Esophagus (tissue), 2 donors: Measurements from ENCODE around the gene NCR2. TPM values are rescaled to one million over a fixed set of nuclear protein-coding genes. Genes with fewer than 3 reads are reported as not detected.

Experiments used
- H3K27ac ChIP-seq, 2 donors: one replicate each; pipeline ENCODE4 v1.5.1; 2013; ENCODE audit warnings: low read depth in 2 of 2, mild to moderate bottlenecking in 2 of 2, inconsistent platforms in 1 of 2, low read length in 1 of 2, moderate library complexity in 1 of 2
- H3K27me3 ChIP-seq, 2 donors: one replicate each; pipeline ENCODE4 v1.6.1; 2013; ENCODE audit warnings: low read length in 2 of 2, control low read depth in 1 of 2, mild to moderate bottlenecking in 1 of 2; ENCODE audit not compliant: insufficient read depth in 2 of 2, control insufficient read depth in 1 of 2
- H3K36me3 ChIP-seq, 2 donors: one replicate each; pipeline ENCODE4 v1.6.1; 2013; ENCODE audit warnings: low read length in 1 of 2; ENCODE audit not compliant: control insufficient read depth in 2 of 2, insufficient read depth in 2 of 2
- H3K4me1 ChIP-seq, 2 donors: one replicate each; pipeline ENCODE4 v1.6.1; 2013; ENCODE audit warnings: low read length in 1 of 2; ENCODE audit not compliant: control insufficient read depth in 2 of 2, insufficient read depth in 2 of 2
- H3K4me3 ChIP-seq, 2 donors: one replicate each; pipeline ENCODE4 v1.5.1; 2013; ENCODE audit warnings: low read length in 2 of 2, mild to moderate bottlenecking in 2 of 2, low read depth in 1 of 2, moderate library complexity in 1 of 2
- H3K9me3 ChIP-seq, 2 donors: one replicate each; pipeline ENCODE4 v1.6.1; 2013; ENCODE audit warnings: mild to moderate bottlenecking in 2 of 2, low read depth in 1 of 2, low read length in 1 of 2, moderate library complexity in 1 of 2; ENCODE audit not compliant: control insufficient read depth in 2 of 2, insufficient read depth in 1 of 2
- WGBS, 2 donors: extraction: QIAGEN DNeasy Blood & Tissue Kit; methylation state at CpG; one replicate each; pipeline ENCODE4 v1.1.7; 2013; 5-methylcytosine and 5-hydroxymethylcytosine counted together
- polyA plus RNA-seq, 2 donors: library from polyadenylated mRNA; stranded (reverse); fragments of 200-250 nt; gene quantifications; one replicate each; pipeline ENCODE4 v1.2.3, GENCODE V29; 2013
- donor health status: healthy with polysubstance abuse.
- donor health status: Bipolar disorder and iron deficiency.

NCR2 gene
- polyA plus RNA-seq, 2 donors = not detected

GRCh38 chr6:41327177-41327576 is 8.2 kb upstream of the NCR2 start:
- H3K36me3 ChIP-seq = no peaks in the 10 kb centered on the region
- H3K9me3 ChIP-seq = no peaks in the 10 kb centered on the region
- H3K27me3 ChIP-seq = peaks cover 0 to 5% of the 10 kb centered on the region in 2 donors
- 78 to 80% methylated on average over 2 of the region's 2 CpGs for WGBS, 2 donors
- H3K4me3 ChIP-seq = no peak overlapping the region
- no peaks in the 10 kb centered on the region for H3K4me1 ChIP-seq
- H3K27ac ChIP-seq = no peak overlapping the region

- Histone ChIP-seq H3K4me1 (peaks cover 0 to 3% of the 10 kb centered on the region in 2 donors), H3K4me3 (no peak overlapping the region), H3K27me3 (no peaks in the 10 kb centered on the region), H3K36me3 (no peaks in the 10 kb centered on the region), H3K9me3 (no peaks in the 10 kb centered on the region), H3K27ac (no peak overlapping the region)
- WGBS, 2 donors = 88 to 91% methylated on average over 11 of the region's 11 CpGs
Measured at GRCh38 chr6:41331401-41332150, 3.8 kb upstream of the NCR2 start.

- WGBS, 2 donors = 73 to 74% methylated on average over 8 of the region's 8 CpGs
- no peaks in the 10 kb centered on the region for H3K9me3 ChIP-seq
- H3K4me3 ChIP-seq = no peak overlapping the region
- H3K27ac ChIP-seq = no peak overlapping the region
- no peaks in the 10 kb centered on the region for H3K27me3 ChIP-seq
- peaks cover 0 to 3% of the 10 kb centered on the region in 2 donors for H3K4me1 ChIP-seq
- no peaks in the 10 kb centered on the region for H3K36me3 ChIP-seq
Measured at GRCh38 chr6:41332241-41332640, 3.2 kb upstream of the NCR2 start.

GRCh38 chr6:41332842-41333736 is 2.3 kb upstream of the NCR2 start:
- H3K27me3 ChIP-seq = no peaks in the 10 kb centered on the region
- no peak overlapping the region for H3K27ac ChIP-seq
- H3K4me1 ChIP-seq = peaks cover 0 to 3% of the 10 kb centered on the region in 2 donors
- no peaks in the 10 kb centered on the region for H3K9me3 ChIP-seq
- 80 to 84% methylated on average over 4 of the region's 4 CpGs for WGBS, 2 donors
- H3K36me3 ChIP-seq = no peaks in the 10 kb centered on the region
- H3K4me3 ChIP-seq = no peak overlapping the region

GRCh38 chr6:41334482-41335040 is 847 bp upstream of the NCR2 start:
- H3K36me3 ChIP-seq = no peaks in the 10 kb centered on the region
- no peaks in the 10 kb centered on the region for H3K27me3 ChIP-seq
- H3K27ac ChIP-seq = no peak overlapping the region
- peaks cover 0 to 3% of the 10 kb centered on the region in 2 donors for H3K4me1 ChIP-seq
- H3K9me3 ChIP-seq = no peaks in the 10 kb centered on the region
- no peak overlapping the region for H3K4me3 ChIP-seq
- 65 to 66% methylated on average over 11 of the region's 11 CpGs for WGBS, 2 donors

- Histone ChIP-seq H3K27me3 (no peaks in the 10 kb centered on the region), H3K4me3 (no peak overlapping the region), H3K27ac (no peak overlapping the region), H3K9me3 (no peaks in the 10 kb centered on the region), H3K4me1 (peaks cover 0 to 3% of the 10 kb centered on the region in 2 donors), H3K36me3 (no peaks in the 10 kb centered on the region)
- 75 to 84% methylated on average over 11 of the region's 11 CpGs for WGBS, 2 donors
Measured at GRCh38 chr6:41335943-41336342, 535 bp downstream of the NCR2 start.

- 62 to 76% methylated on average over 1 of the region's 1 CpG for WGBS, 2 donors
- Histone ChIP-seq H3K4me3 (no peak overlapping the region), H3K27ac (no peak overlapping the region)
Measured at GRCh38 chr6:41336824-41337223, 1.4 kb downstream of the NCR2 start.

GRCh38 chr6:41337709-41338108 is 2.3 kb downstream of the NCR2 start:
- 57 to 75% methylated on average over 4 of the region's 4 CpGs for WGBS, 2 donors
- no peaks in the 10 kb centered on the region for H3K9me3 ChIP-seq
- H3K27me3 ChIP-seq = no peaks in the 10 kb centered on the region
- no peak overlapping the region for H3K4me3 ChIP-seq
- H3K36me3 ChIP-seq = no peaks in the 10 kb centered on the region
- H3K4me1 ChIP-seq = no peaks in the 10 kb centered on the region
- no peak overlapping the region for H3K27ac ChIP-seq

More at GRCh38 chr6:41336824-41337223, 1.4 kb downstream of the NCR2 start:
- peaks cover 0 to 3% of the 10 kb centered on the region in 2 donors for H3K4me1 ChIP-seq
- no peaks in the 10 kb centered on the region for H3K9me3 ChIP-seq
- no peaks in the 10 kb centered on the region for H3K27me3 ChIP-seq
- H3K36me3 ChIP-seq = no peaks in the 10 kb centered on the region

- no peaks in the 10 kb centered on the region for H3K36me3 ChIP-seq
- H3K9me3 ChIP-seq = no peaks in the 10 kb centered on the region
- no peaks in the 10 kb centered on the region for H3K4me1 ChIP-seq
- no peak overlapping the region for H3K27ac ChIP-seq
- no peaks in the 10 kb centered on the region for H3K27me3 ChIP-seq
- no peak overlapping the region for H3K4me3 ChIP-seq
- 50 to 53% methylated on average over 4 of the region's 4 CpGs for WGBS, 2 donors
Measured at GRCh38 chr6:41338659-41339058, 3.3 kb downstream of the NCR2 start.
